Transverse colon (tissue), 4 donors: ENCODE data around the gene GOLT1B. TPM values are rescaled to one million over a fixed set of nuclear protein-coding genes. Genes with fewer than 3 reads are reported as not detected.
"Not testable (repeated sequence)": the region's sequence is repeated elsewhere in the genome, so short reads cannot be mapped to it uniquely, and the experiment has no call there.

Experiments used
- DNase-seq: peaks from one replicate; pipeline ENCODE4 v3.0.0-alpha.2; 2019
- H3K27ac ChIP-seq, 4 donors: fragments of 200-600 bp; sonication (generic); 2 replicates each; pipeline ENCODE4 v1.5.1; 2016 to 2018; ENCODE audit warnings: inconsistent platforms in 4 of 4
- H3K27me3 ChIP-seq: fragments of 200-600 bp; sonication (generic); 2 replicates; pipeline ENCODE4 v1.5.1; 2017; ENCODE audit warnings: inconsistent platforms
- H3K36me3 ChIP-seq, 4 donors: fragments of 200-600 bp; sonication (generic); 2 replicates each; pipeline ENCODE4 v1.5.1; 2017 to 2019; ENCODE audit warnings: inconsistent platforms in 4 of 4
- H3K4me1 ChIP-seq, 4 donors: fragments of 200-600 bp; sonication (generic); 2 replicates each; pipeline ENCODE4 v1.5.1; 2017 to 2020; ENCODE audit warnings: inconsistent platforms in 4 of 4
- H3K4me3 ChIP-seq, 4 donors: fragments of 200-600 bp; sonication (generic); 1 replicate in 1 of 4; 2 replicates in 3 of 4; pipeline versions ENCODE4 v1.5.1 to v1.6.1; 2017 to 2019; ENCODE audit warnings: inconsistent platforms in 4 of 4
- H3K9me3 ChIP-seq, 2 donors: fragments of 200-600 bp; sonication (generic); 2 replicates each; pipeline ENCODE4 v1.5.1; 2017 to 2019; ENCODE audit warnings: inconsistent platforms in 2 of 2
- CTCF ChIP-seq, 5 experiments: fragments of 200-600 bp in 3 of 5; fragments of 450-650 bp in 2 of 5; sonication (generic) in 3 of 5; IDR thresholded peaks; 1 replicate in 2 of 5; 2 replicates in 3 of 5; pipeline ENCODE4 v1.5.1; 2016 to 2017; ENCODE audit warnings: antibody characterized with exemption in 5 of 5, inconsistent platforms in 3 of 5, mild to moderate bottlenecking in 2 of 5, moderate library complexity in 1 of 5
- EP300 ChIP-seq: sonication (generic); formaldehyde crosslinking; IDR thresholded peaks from one replicate; pipeline ENCODE4 v1.6.1; 2017; ENCODE audit warnings: antibody characterized with exemption, low read depth
- POLR2A ChIP-seq: fragments of 450-650 bp; IDR thresholded peaks from one replicate; pipeline ENCODE4 v1.6.1; 2016; ENCODE audit warnings: antibody characterized with exemption, mild to moderate bottlenecking, moderate library complexity
- POLR2AphosphoS5 ChIP-seq, 3 donors: sonication (generic); formaldehyde crosslinking; IDR thresholded peaks; one replicate each; pipeline ENCODE4 v1.6.1; 2016; ENCODE audit warnings: antibody characterized with exemption in 3 of 3
- WGBS, 2 donors: methylation state at CpG; one replicate each; pipeline ENCODE4 v1.1.5; 2018; ENCODE audit warnings: low coverage in 1 of 2; 5-methylcytosine and 5-hydroxymethylcytosine counted together
- in situ Hi-C, 4 donors: fragments of 200-750 bp; cut with MboI; loops; one replicate each; pipeline versions ENCODE4 v1.15.0 to v1.15.1; 2017; ENCODE audit warnings: low sequenced_read_pairs in 3 of 4, low pct_ligation_motif_present in 1 of 4, low pct_unique_long_range_greater_than_20kb in 1 of 4
- intact Hi-C: fragments of 100-400 bp; cut with DNase I; formaldehyde crosslinking; loops from one replicate; pipeline ENCODE4 v1.15.1; 2023; ENCODE audit warnings: low total_unique reads
- total RNA-seq, 4 donors: library from RNA; depleted of rRNA; stranded (reverse); fragments of >200 nt; gene quantifications; one replicate each; pipeline ENCODE4 v1.1.0, GENCODE V29; 2016

Gene GOLT1B
- total RNA-seq, 4 donors from 2014 or later, result 8.6 to 14.6 (median 13.1) TPM

GRCh38 chr12:21459474-21459873 lies 42.1 kb upstream of the GOLT1B start:
- intact Hi-C loops, result no loop called here
- H3K36me3 ChIP-seq, result peaks cover 0 to 56% (median 27%) of the 10 kb centered on the region in 4 donors

GRCh38 chr12:21467334-21467733 lies 34.3 kb upstream of the GOLT1B start:
- H3K27ac ChIP-seq, H3K4me1 ChIP-seq, H3K27me3 ChIP-seq, H3K9me3 ChIP-seq, DNase-seq, intact Hi-C loops, in situ Hi-C loops, H3K4me3 ChIP-seq: not testable (repeated sequence)
- 85% methylated on average over 2 of the region's 2 CpGs for WGBS, 2 donors
- H3K36me3 ChIP-seq, result peaks cover 0 to 45% (median 15%) of the 10 kb centered on the region in 4 donors

More at GRCh38 chr12:21459474-21459873, 42.1 kb upstream of the GOLT1B start:
- DNase-seq, result no peak
- in situ Hi-C loops, result no loop called here
- WGBS, 2 donors, result 86 to 89% methylated on average over 2 of the region's 2 CpGs
- Histone ChIP-seq H3K4me1 (no peaks in the 10 kb centered on the region), H3K9me3 (no peaks in the 10 kb centered on the region), H3K4me3 (no peak overlapping the region), H3K27ac (no peak overlapping the region), H3K27me3 (no peaks in the 10 kb centered on the region)
- no peak for TF ChIP-seq CTCF (IDR thresholded peaks at IDR 0.05)
- TF ChIP-seq POLR2AphosphoS5 (IDR thresholded peaks at IDR 0.05), result no peak
- TF ChIP-seq EP300, result no peak

DNA sequence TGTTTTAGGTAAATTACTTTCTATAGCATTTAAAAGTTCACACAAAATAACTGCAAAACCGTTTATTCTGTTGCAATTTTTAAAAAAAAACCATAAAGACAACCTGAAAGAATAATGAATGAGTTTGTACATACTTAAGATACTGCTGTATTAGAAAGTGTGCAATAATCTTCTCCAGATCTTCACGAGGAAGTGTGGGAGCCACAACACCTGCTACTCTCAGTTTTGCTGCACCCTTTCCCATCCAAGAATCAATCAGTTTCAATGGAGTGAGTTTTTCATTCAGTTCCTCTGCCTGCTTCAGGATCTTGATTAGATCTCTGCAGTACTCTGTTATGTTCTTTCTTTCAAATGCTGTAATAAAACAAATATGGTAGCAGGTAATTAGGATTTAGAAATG lies 30.3 kb upstream of the GOLT1B start:
- no peaks in the 10 kb centered on the region for H3K9me3 ChIP-seq
- intact Hi-C loops, result no loop called here
- peaks cover 0 to 50% (median 11%) of the 10 kb centered on the region in 4 donors for H3K36me3 ChIP-seq
- H3K4me3 ChIP-seq, result no peak overlapping the region
- TF ChIP-seq CTCF (IDR thresholded peaks at IDR 0.05), result no peak
- TF ChIP-seq EP300, result no peak
- no peak for TF ChIP-seq POLR2A
- TF ChIP-seq POLR2AphosphoS5 (IDR thresholded peaks at IDR 0.05), result no peak
- no peaks in the 10 kb centered on the region for H3K4me1 ChIP-seq
- H3K27ac ChIP-seq, result no peak overlapping the region
- no peaks in the 10 kb centered on the region for H3K27me3 ChIP-seq
- DNase-seq, result no peak
- WGBS, 2 donors, result 69 to 73% methylated on average over 2 of the region's 2 CpGs
- in situ Hi-C loops, result no loop called here

GRCh38 chr12:21472197-21472823 lies 29.3 kb upstream of the GOLT1B start:
- DNase-seq, result no peak
- Histone ChIP-seq H3K4me1 (no peaks in the 10 kb centered on the region), H3K9me3 (no peaks in the 10 kb centered on the region), H3K4me3 (no peak overlapping the region), H3K27ac (no peak overlapping the region), H3K36me3 (peaks cover 0 to 45% (median 16%) of the 10 kb centered on the region in 4 donors), H3K27me3 (no peaks in the 10 kb centered on the region)
- WGBS, 2 donors, result 92 to 94% methylated on average over 7 of the region's 7 CpGs
- in situ Hi-C loops (no loop called here), intact Hi-C loops (no loop called here)
- TF ChIP-seq POLR2AphosphoS5 (IDR thresholded peaks at IDR 0.05) (no peak), EP300 (no peak), POLR2A (no peak), CTCF (IDR thresholded peaks at IDR 0.05) (no peak)

GRCh38 chr12:21475552-21475951 lies 26.0 kb upstream of the GOLT1B start:
- Histone ChIP-seq H3K27me3 (no peaks in the 10 kb centered on the region), H3K4me1 (no peaks in the 10 kb centered on the region), H3K27ac (no peak overlapping the region), H3K9me3 (no peaks in the 10 kb centered on the region), H3K4me3 (no peak overlapping the region), H3K36me3 (peaks cover 0 to 34% (median 13%) of the 10 kb centered on the region in 4 donors)
- 98 to 100% methylated on average over 1 of the region's 1 CpG for WGBS, 2 donors
- in situ Hi-C loops (no loop called here), intact Hi-C loops (no loop called here)
- TF ChIP-seq EP300, result no peak
- no peak for TF ChIP-seq POLR2A
- TF ChIP-seq POLR2AphosphoS5 (IDR thresholded peaks at IDR 0.05), result no peak
- DNase-seq, result no peak
